Naive B cell (primary cell): ENCODE results near the gene INPP5J. TPM values are rescaled to one million over a fixed set of nuclear protein-coding genes. Genes with fewer than 3 reads are reported as not detected.
"Not testable (repeated sequence)": the region's sequence is repeated elsewhere in the genome, so short reads cannot be mapped to it uniquely, and the experiment has no call there.

Experiments
- ATAC-seq, 2 donors: fragments of 150-1000 bp; cut with Tn5 transposase; 2 replicates each; pipeline ENCODE4 v1.10.0; 2021; ENCODE audit warnings: low read depth in 2 of 2, mild to moderate bottlenecking in 2 of 2, moderate library complexity in 2 of 2
- DNase-seq: peaks from one replicate; pipeline ENCODE4 v3.0.0; 2022
- H3K27ac Mint-ChIP-seq, 6 donors: one replicate each; pipeline ENCODE4 v1.8.0; 2020 to 2022; ENCODE audit warnings: mild to moderate bottlenecking in 6 of 6, mixed read lengths in 6 of 6, moderate library complexity in 5 of 6, inconsistent platforms in 2 of 6
- H3K27me3 Mint-ChIP-seq, 3 donors: one replicate each; pipeline ENCODE4 v1.8.0; 2021 to 2022; ENCODE audit warnings: mixed read lengths in 3 of 3, mild to moderate bottlenecking in 1 of 3
- H3K36me3 Mint-ChIP-seq, 2 donors: one replicate each; pipeline ENCODE4 v1.8.0; 2020 to 2022; ENCODE audit warnings: mixed read lengths in 2 of 2, inconsistent platforms in 1 of 2, mild to moderate bottlenecking in 1 of 2
- H3K4me1 Mint-ChIP-seq, 3 donors: one replicate each; pipeline ENCODE4 v1.8.0; 2020 to 2022; ENCODE audit warnings: mixed read lengths in 3 of 3, inconsistent platforms in 1 of 3, mild to moderate bottlenecking in 1 of 3, moderate library complexity in 1 of 3
- H3K4me3 Mint-ChIP-seq, 8 donors: one replicate each; pipeline ENCODE4 v1.8.0; 2020 to 2022; ENCODE audit warnings: mild to moderate bottlenecking in 8 of 8, mixed read lengths in 8 of 8, moderate library complexity in 8 of 8, inconsistent platforms in 2 of 8
- H3K9me3 Mint-ChIP-seq, 7 donors: one replicate each; pipeline ENCODE4 v1.8.0; 2020 to 2022; ENCODE audit warnings: mixed read lengths in 7 of 7, mild to moderate bottlenecking in 5 of 7, inconsistent platforms in 2 of 7, moderate library complexity in 1 of 7
- polyA plus RNA-seq, 6 donors: library from polyadenylated mRNA; unstranded; fragments of 300-500 nt; fragmentation: Illumina TruSeq; gene quantifications; one replicate each; pipeline ENCODE4 v1.2.3, GENCODE V29; 2021; ENCODE audit warnings: low read depth in 6 of 6

Gene INPP5J
- polyA plus RNA-seq, 6 donors from 2014 or later, result 0.26 TPM; not detected in 5

DNA sequence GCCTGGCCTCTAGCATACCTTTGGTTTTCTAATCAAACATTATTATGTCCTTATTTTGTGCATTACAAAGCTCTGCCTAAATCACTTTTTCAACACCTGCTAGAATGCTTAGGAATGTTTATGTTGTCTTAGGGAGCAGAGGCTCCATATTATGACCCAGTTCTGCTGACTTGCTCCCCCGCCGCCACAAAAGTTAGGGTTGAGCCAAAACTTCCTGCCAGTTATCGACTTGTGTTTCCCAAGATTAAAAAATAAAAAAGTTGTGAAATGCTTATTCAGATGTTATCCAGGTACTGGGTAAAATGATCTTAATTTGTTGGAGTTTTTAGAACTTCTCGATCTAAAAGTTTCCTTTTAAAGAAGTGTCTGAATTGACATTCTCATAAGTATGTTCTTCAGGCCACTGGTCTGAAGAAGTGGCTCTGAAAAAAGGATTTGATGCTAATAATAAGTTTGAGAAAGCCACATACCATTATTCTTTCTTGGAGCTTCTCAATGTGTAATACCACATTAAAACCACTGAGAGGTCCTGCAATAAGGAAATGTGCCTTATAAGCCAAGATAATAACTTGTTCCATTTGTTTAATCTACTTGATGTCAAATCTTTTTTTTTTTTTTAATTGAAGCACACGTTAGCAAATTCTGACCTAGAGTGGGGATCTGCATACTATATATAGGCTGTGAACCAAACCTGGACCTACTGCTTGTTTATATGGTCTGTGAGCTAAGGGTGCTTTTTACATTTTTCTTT, 39.4 kb downstream of the INPP5J start:
- no peaks in the 10 kb centered on the region for H3K9me3 Mint-ChIP-seq
- peak overlapping the region in 6 of 8 donors; percentile 63 to 99 (median 82) for H3K4me3 Mint-ChIP-seq
- H3K4me1 Mint-ChIP-seq, result peaks cover 30 to 52% (median 49%) of the 10 kb centered on the region in 3 donors
- DNase-seq, result no peak
- no peak for ATAC-seq
- no peaks in the 10 kb centered on the region for H3K27me3 Mint-ChIP-seq
- H3K36me3 Mint-ChIP-seq, result peaks cover 0 to 7% of the 10 kb centered on the region in 2 donors
- peak overlapping the region in 4 of 6 donors; percentile 54 to 84 (median 65) for H3K27ac Mint-ChIP-seq

DNA sequence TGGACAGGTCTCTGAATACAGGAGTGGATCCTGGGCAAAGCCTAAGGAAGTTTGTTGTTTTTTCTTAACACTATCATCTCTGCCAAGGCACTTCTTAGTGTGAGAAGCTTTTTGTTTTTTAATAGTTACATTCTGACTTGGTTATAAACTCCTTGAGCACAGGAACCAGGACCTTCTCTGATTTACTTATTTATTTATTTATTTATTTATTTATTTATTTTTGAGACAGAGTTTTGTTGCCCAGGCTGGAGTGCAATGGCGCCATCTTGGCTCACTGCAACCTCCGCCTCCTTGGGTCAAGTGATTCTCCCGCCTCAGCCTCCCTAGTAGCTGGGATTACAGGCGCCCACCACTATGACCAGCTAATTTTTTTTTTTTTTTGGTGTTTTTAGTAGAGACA, 48.2 kb downstream of the INPP5J start:
- Mint-ChIP-seq H3K4me1 (peaks cover 32 to 57% (median 36%) of the 10 kb centered on the region in 3 donors), H3K27ac (no peak overlapping the region), H3K27me3 (no peaks in the 10 kb centered on the region), H3K4me3 (no peak overlapping the region), H3K9me3 (no peaks in the 10 kb centered on the region), H3K36me3 (peaks cover 0 to 15% of the 10 kb centered on the region in 2 donors)
- ATAC-seq, result no peak
- no peak for DNase-seq

DNA sequence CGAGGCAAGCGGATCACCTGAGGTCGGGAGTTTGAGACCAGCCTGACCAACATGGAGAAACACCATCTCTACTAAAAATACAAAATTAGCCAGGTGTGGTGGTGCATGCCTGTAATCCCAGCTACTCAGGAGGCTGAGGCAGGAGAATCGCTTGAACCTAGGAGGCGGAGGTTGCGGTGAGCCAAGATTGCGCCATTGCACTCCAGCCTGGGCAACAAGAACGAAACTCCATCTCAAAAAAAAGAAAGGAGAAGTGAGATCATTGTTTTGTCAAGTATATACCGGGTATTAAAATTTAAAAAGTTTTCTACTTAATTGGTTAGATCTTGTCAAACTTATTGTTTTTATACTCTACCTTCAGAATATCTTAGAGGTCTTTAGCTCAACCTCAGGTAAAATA, 49.0 kb downstream of the INPP5J start:
- H3K9me3 Mint-ChIP-seq, ATAC-seq, DNase-seq, H3K27me3 Mint-ChIP-seq, H3K4me3 Mint-ChIP-seq, H3K36me3 Mint-ChIP-seq: not testable (repeated sequence)
- Mint-ChIP-seq H3K4me1 (peaks cover 28 to 49% (median 29%) of the 10 kb centered on the region in 3 donors), H3K27ac (peak overlapping the region in 2 of 6 donors; percentile 32 to 33)

DNA sequence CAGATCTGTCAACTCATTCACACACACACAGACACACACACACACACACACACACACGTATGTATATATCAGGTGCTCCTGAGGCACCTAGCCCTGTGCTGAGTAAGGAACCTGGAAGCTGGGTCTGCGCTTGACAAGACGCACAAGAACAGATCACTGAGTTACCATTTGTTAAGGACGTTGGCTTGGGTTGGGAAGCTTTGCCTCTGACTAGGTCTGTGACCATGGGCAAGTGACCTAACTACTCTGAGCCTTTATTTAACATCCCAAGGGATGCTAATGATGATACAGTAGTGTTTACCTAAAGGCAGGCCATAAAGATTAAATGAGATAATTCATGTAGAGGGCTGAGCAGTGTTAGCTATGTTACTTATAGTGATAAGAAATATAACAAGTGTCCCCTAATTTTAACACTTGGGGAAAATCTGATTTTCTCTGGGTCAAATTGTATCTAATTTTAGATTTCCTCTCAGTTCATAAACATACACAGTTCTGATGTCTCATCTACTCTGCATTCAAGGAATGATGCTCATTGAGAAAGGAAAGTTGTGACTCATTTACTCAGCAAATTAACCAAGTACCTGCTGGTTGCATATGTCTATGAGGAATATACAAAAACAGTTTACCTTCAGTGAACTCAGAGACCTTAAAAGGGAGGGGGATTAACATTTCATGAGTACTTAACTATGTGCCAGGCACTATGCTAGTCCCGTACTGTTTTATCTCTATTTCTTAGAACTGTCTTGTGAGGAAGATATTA, 50.8 kb downstream of the INPP5J start:
- no peak overlapping the region for H3K4me3 Mint-ChIP-seq
- ATAC-seq (no peak), DNase-seq (no peak)
- H3K27me3 Mint-ChIP-seq, result no peaks in the 10 kb centered on the region
- H3K9me3 Mint-ChIP-seq, result no peaks in the 10 kb centered on the region
- H3K36me3 Mint-ChIP-seq, result no peaks in the 10 kb centered on the region
- H3K4me1 Mint-ChIP-seq, result peaks cover 14 to 42% (median 22%) of the 10 kb centered on the region in 3 donors
- H3K27ac Mint-ChIP-seq, result peak overlapping the region in 3 of 6 donors; percentile 19 to 33 (median 33)

DNA sequence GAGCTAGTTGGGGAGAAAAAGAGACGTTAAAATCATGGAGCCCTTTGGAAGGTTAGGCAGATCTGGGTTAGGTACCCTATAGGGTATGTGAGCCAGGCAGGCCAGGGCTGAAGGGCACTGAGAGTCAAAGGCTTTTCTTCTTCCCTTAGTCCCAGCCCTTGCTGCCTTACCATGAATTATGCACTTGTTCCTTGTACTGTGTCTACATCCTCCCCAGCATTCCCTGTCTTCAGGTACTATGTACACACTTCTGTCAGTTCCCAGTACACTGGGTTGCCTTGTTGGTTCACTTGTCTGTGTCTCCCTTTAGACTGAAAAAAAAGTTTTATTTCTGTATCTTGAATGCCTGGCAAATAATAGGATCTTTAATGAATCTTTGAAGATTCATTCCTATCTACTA, 54.2 kb downstream of the INPP5J start:
- H3K36me3 Mint-ChIP-seq, result peaks cover 6 to 7% of the 10 kb centered on the region in 2 donors
- no peak overlapping the region for H3K4me3 Mint-ChIP-seq
- H3K27me3 Mint-ChIP-seq, result no peaks in the 10 kb centered on the region
- no peak for DNase-seq
- H3K4me1 Mint-ChIP-seq, result peaks cover 14 to 29% (median 24%) of the 10 kb centered on the region in 3 donors
- peaks cover 0 to 3% (median 0%) of the 10 kb centered on the region in 7 donors for H3K9me3 Mint-ChIP-seq
- ATAC-seq, result no peak
- H3K27ac Mint-ChIP-seq, result peak overlapping the region in 1 of 6 donors; percentile 89

DNA sequence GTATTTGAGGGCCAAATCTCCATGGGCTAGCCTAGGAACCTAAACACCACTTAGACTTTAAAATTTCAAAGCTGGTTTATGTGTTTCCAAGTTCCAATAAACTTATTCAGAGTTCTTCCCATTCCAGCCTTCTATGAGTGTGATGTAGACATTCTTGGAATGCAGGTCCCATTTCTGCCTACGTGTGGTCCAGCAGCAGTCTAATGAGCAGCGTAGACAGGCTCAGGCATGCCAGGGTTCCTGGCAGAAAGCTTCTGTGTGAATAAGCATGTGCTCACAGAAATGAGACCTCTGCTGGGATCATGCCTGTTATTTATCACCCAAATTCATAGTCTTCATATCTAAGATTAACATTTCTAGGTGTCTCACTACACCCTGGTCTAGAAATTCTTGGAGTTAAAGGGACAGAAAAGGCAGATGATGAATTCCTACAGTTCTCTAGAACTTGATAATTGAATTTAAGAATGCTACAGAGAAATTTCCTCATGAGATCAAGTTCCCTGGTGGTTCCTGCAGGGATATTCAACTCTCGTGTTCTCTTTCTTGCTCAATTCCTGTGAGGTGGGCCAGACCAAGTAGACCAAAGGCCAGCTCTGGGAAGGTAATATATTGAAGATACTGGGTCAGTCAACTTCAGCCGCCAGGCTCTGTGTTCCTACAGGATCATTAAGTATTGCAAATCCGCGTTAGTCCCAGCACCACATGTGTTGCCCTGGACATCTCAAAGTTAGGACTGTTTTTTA, 54.8 kb downstream of the INPP5J start:
- peaks cover 14 to 24% (median 24%) of the 10 kb centered on the region in 3 donors for H3K4me1 Mint-ChIP-seq
- ATAC-seq, result no peak
- peaks cover 0 to 3% (median 0%) of the 10 kb centered on the region in 7 donors for H3K9me3 Mint-ChIP-seq
- no peak overlapping the region for H3K27ac Mint-ChIP-seq
- DNase-seq, result no peak
- no peaks in the 10 kb centered on the region for H3K27me3 Mint-ChIP-seq
- peaks cover 6 to 7% of the 10 kb centered on the region in 2 donors for H3K36me3 Mint-ChIP-seq
- H3K4me3 Mint-ChIP-seq, result no peak overlapping the region

DNA sequence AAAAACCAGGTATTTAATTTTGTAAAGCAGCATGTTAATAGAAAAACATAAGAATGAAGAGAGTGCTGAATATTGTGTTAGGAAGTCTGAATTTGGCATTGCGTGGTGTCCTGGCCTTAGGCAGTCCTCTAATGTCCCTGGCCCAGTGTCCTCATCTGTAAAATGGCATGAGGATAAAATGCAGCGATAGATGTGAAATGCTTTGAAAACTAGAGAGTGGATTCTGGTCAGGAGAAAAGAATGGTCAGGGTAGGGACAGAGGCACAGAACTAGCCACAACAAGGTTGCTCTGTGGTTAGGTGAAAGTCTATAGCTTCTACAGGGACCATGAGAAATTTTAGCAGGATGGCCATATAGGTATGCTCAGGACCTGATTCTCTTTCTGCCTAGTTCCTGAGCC, 56.1 kb downstream of the INPP5J start:
- ATAC-seq (no peak), DNase-seq (no peak)
- Mint-ChIP-seq H3K4me1 (peaks cover 8 to 17% (median 17%) of the 10 kb centered on the region in 3 donors), H3K27me3 (no peaks in the 10 kb centered on the region), H3K36me3 (peaks cover 6 to 7% of the 10 kb centered on the region in 2 donors), H3K4me3 (no peak overlapping the region), H3K27ac (no peak overlapping the region), H3K9me3 (peaks cover 0 to 3% (median 0%) of the 10 kb centered on the region in 7 donors)

GRCh38 chr22:31179345-31179744, 56.6 kb downstream of the INPP5J start:
- no peak overlapping the region for H3K27ac Mint-ChIP-seq
- no peak for DNase-seq
- peaks cover 8 to 16% (median 15%) of the 10 kb centered on the region in 3 donors for H3K4me1 Mint-ChIP-seq
- no peak for ATAC-seq
- peaks cover 6 to 7% of the 10 kb centered on the region in 2 donors for H3K36me3 Mint-ChIP-seq
- peaks cover 0 to 3% (median 0%) of the 10 kb centered on the region in 7 donors for H3K9me3 Mint-ChIP-seq
- H3K27me3 Mint-ChIP-seq, result no peaks in the 10 kb centered on the region
- H3K4me3 Mint-ChIP-seq, result no peak overlapping the region

- H3K36me3 Mint-ChIP-seq, result peaks cover 11 to 15% of the 10 kb centered on the region in 2 donors
- no peaks in the 10 kb centered on the region for H3K27me3 Mint-ChIP-seq
- DNase-seq, result no peak
- H3K4me3 Mint-ChIP-seq, result no peak overlapping the region
- no peak overlapping the region for H3K27ac Mint-ChIP-seq
- no peak for ATAC-seq
- H3K4me1 Mint-ChIP-seq, result peaks cover 8 to 9% (median 8%) of the 10 kb centered on the region in 3 donors
- peaks cover 0 to 3% (median 0%) of the 10 kb centered on the region in 7 donors for H3K9me3 Mint-ChIP-seq
These were observed 61.2 kb downstream of the INPP5J start for GRCh38 chr22:31184015-31184414.

Other genes starting within 250 kb of the INPP5J start
- 1 to 10 TPM in 4 of 6 donors, under 1 TPM in 1, not detected in 1; 0.76 to 4.5 (median 1.9) TPM for gene MORC2, start 154.2 kb upstream of the INPP5J start, polyA plus RNA-seq
- gene TUG1, start 153.7 kb upstream of the INPP5J start, polyA plus RNA-seq, result 10 to 100 TPM in 5 of 6 donors, 1 to 10 TPM in 1; 8.1 to 30.7 (median 21.5) TPM
- 1 to 10 TPM in 1 of 6 donors, under 1 TPM in 2, not detected in 3; 0.27 to 1.0 (median 0.79) TPM for gene SMTN, start 41.6 kb upstream of the INPP5J start, polyA plus RNA-seq
- gene SELENOM, start 15.4 kb upstream of the INPP5J start, polyA plus RNA-seq, result 10 to 100 TPM; 31.1 to 54.8 (median 42.9) TPM
- not detected for gene PLA2G3, start 17.5 kb downstream of the INPP5J start, polyA plus RNA-seq
- 10 to 100 TPM; 16.3 to 26.6 (median 20.9) TPM for gene RNF185, start 37.2 kb downstream of the INPP5J start, polyA plus RNA-seq
- 10 to 100 TPM in 1 of 6 donors, 1 to 10 TPM in 5; 5.6 to 16.7 (median 9.2) TPM for gene LIMK2, start 89.3 kb downstream of the INPP5J start, polyA plus RNA-seq
- gene PIK3IP1, start 169.5 kb downstream of the INPP5J start, polyA plus RNA-seq, result 100 to 1,000 TPM; 107 to 235 (median 181) TPM
- 10 to 100 TPM; 13.3 to 24.9 (median 15.1) TPM for gene PATZ1, start 223.4 kb downstream of the INPP5J start, polyA plus RNA-seq